HG03558 (cell line): Measurements from ENCODE around the gene TBCEL.
A peak's percentile ranks its signal among the peaks of the same experiment; 100 is the strongest.

Experiments used
- ATAC-seq: cut with Tn5 transposase; IDR thresholded peaks from one replicate; pipeline ENCODE4 v1.9.1; 2021; ENCODE audit warnings: moderate number of reproducible peaks; ENCODE audit not compliant: unreplicated experiment; ENCODE audit errors: extremely low read depth

Gene TBCEL

GRCh38 chr11:121055076-121055475 lies 31.2 kb downstream of the TBCEL start:
- no peak for ATAC-seq

GRCh38 chr11:121057922-121058321 lies 34.0 kb downstream of the TBCEL start:
- ATAC-seq: no peak

GRCh38 chr11:121058941-121059340 lies 35.0 kb downstream of the TBCEL start:
- ATAC-seq: no peak

- peak; percentile 94 for ATAC-seq
Measured at GRCh38 chr11:121059605-121060004, 35.7 kb downstream of the TBCEL start.

- ATAC-seq: no peak
Measured at GRCh38 chr11:121063728-121064127, 39.8 kb downstream of the TBCEL start.

- no peak for ATAC-seq
Measured at GRCh38 chr11:121066623-121067022, 42.7 kb downstream of the TBCEL start.

GRCh38 chr11:121067026-121067425 lies 43.1 kb downstream of the TBCEL start:
- ATAC-seq: no peak

- ATAC-seq: no peak
Measured at GRCh38 chr11:121067453-121067852, 43.6 kb downstream of the TBCEL start.

GRCh38 chr11:121067962-121068647 lies 44.2 kb downstream of the TBCEL start:
- ATAC-seq: no peak

GRCh38 chr11:121068787-121069186 lies 44.9 kb downstream of the TBCEL start:
- no peak for ATAC-seq

- no peak for ATAC-seq
Measured at GRCh38 chr11:121070951-121071845, 47.3 kb downstream of the TBCEL start.

GRCh38 chr11:121071846-121072450 lies 48.0 kb downstream of the TBCEL start:
- no peak for ATAC-seq

GRCh38 chr11:121081321-121081720 lies 57.4 kb downstream of the TBCEL start:
- no peak for ATAC-seq

- ATAC-seq: no peak
Measured at GRCh38 chr11:121082219-121082618, 58.3 kb downstream of the TBCEL start.

- no peak for ATAC-seq
Measured at GRCh38 chr11:121082670-121083069, 58.8 kb downstream of the TBCEL start.

GRCh38 chr11:121086866-121087265 lies 63.0 kb downstream of the TBCEL start:
- ATAC-seq: no peak

GRCh38 chr11:121089566-121089965 lies 65.7 kb downstream of the TBCEL start:
- ATAC-seq: no peak

- ATAC-seq: no peak
Measured at GRCh38 chr11:121090145-121090721, 66.3 kb downstream of the TBCEL start.

- no peak for ATAC-seq
Measured at GRCh38 chr11:121091492-121092152, 67.7 kb downstream of the TBCEL start.

GRCh38 chr11:121095561-121095960 lies 71.7 kb downstream of the TBCEL start:
- ATAC-seq: no peak
